DND-41 (cell line): ENCODE data around the gene DMAP1.

Experiments
- ATAC-seq: fragments of 200-7000 bp; cut with Tn5 transposase; 3 replicates; pipeline ENCODE4 v1.9.1; 2021; ENCODE audit warnings: low read depth; ENCODE audit not compliant: insufficient read depth
- DNase-seq: peaks from one replicate; pipeline ENCODE4 v3.0.0-alpha.2; 2020
- H2AFZ ChIP-seq: 2 replicates; pipeline ENCODE4 v1.6.0; 2012; ENCODE audit warnings: low read depth, low read length
- H3K27ac ChIP-seq: 2 replicates; pipeline ENCODE4 v1.5.1; 2012; ENCODE audit warnings: low read length, inconsistent platforms
- H3K27me3 ChIP-seq: fragments of 200-600 bp; sonication (generic); 2 replicates; pipeline ENCODE4 v1.6.0; 2012; ENCODE audit warnings: low read length, mild to moderate bottlenecking, inconsistent platforms; ENCODE audit not compliant: insufficient read depth, poor library complexity
- H3K36me3 ChIP-seq: 2 replicates; pipeline ENCODE4 v1.5.1; 2012; ENCODE audit warnings: low read length, inconsistent platforms; ENCODE audit not compliant: insufficient read depth
- H3K4me1 ChIP-seq: 2 replicates; pipeline ENCODE4 v1.5.1; 2012; ENCODE audit warnings: mild to moderate bottlenecking, low read length; ENCODE audit not compliant: insufficient read depth
- H3K4me2 ChIP-seq: 2 replicates; pipeline ENCODE4 v1.6.0; 2012; ENCODE audit warnings: mild to moderate bottlenecking, moderate library complexity, low read length, inconsistent platforms; ENCODE audit not compliant: insufficient read depth
- H3K4me3 ChIP-seq, 2 experiments: fragments of 200-600 bp in 1 of 2; shearing (Covaris generic) in 1 of 2; 2 replicates each; pipeline ENCODE4 v1.5.1; 2012 to 2016; ENCODE audit warnings: inconsistent platforms in 2 of 2, low read length in 2 of 2, mild to moderate bottlenecking in 2 of 2, low read depth in 1 of 2, moderate library complexity in 1 of 2
- H3K79me2 ChIP-seq: 2 replicates; pipeline ENCODE4 v1.6.0; 2012; ENCODE audit warnings: low read length, inconsistent platforms; ENCODE audit not compliant: insufficient read depth
- H3K9ac ChIP-seq: 2 replicates; pipeline ENCODE4 v1.6.0; 2012; ENCODE audit warnings: low read depth, mild to moderate bottlenecking, inconsistent platforms, low read length, moderate library complexity
- H3K9me3 ChIP-seq: 2 replicates; pipeline ENCODE4 v1.5.1; 2012; ENCODE audit warnings: low read length, moderate library complexity, mild to moderate bottlenecking, inconsistent platforms; ENCODE audit not compliant: insufficient read depth, severe bottlenecking
- H4K20me1 ChIP-seq: 2 replicates; pipeline ENCODE4 v1.6.0; 2012; ENCODE audit warnings: low read length; ENCODE audit not compliant: insufficient read depth
- CTCF ChIP-seq: IDR thresholded peaks from 2 replicates; pipeline ENCODE4 v1.5.1; 2012; ENCODE audit warnings: borderline replicate concordance, low read length, moderate library complexity, mild to moderate bottlenecking; ENCODE audit not compliant: poor library complexity, severe bottlenecking; ENCODE audit errors: extremely low read depth
- EZH2 ChIP-seq: IDR thresholded peaks from 3 replicates; pipeline ENCODE4 v1.6.1; 2012; ENCODE audit warnings: borderline replicate concordance, low read depth, mild to moderate bottlenecking, moderate library complexity, low read length, inconsistent platforms; ENCODE audit not compliant: severe bottlenecking

DMAP1 gene

GRCh38 chr1:44259090-44259489, 45.8 kb downstream of the DMAP1 start:
- Histone ChIP-seq H3K27me3 (no peaks in the 10 kb centered on the region), H3K27ac (no peak overlapping the region), H3K4me2 (no peak overlapping the region), H3K4me1 (no peaks in the 10 kb centered on the region), H3K9ac (no peak overlapping the region), H2AFZ (no peak overlapping the region), H3K9me3 (no peaks in the 10 kb centered on the region), H3K4me3 (no peak overlapping the region), H3K36me3 (peaks cover 16% of the 10 kb centered on the region; the same call in 1 of the 2 replicates), H4K20me1 (peaks cover 34% of the 10 kb centered on the region), H3K79me2 (no peaks in the 10 kb centered on the region)
- no peak for ATAC-seq
- TF ChIP-seq CTCF = no peak
- TF ChIP-seq EZH2 = no peak
- no peak for DNase-seq

- H3K4me1 ChIP-seq = no peaks in the 10 kb centered on the region
- TF ChIP-seq EZH2 (no peak), CTCF (no peak)
- H3K27me3 ChIP-seq = no peaks in the 10 kb centered on the region
- no peak overlapping the region for H3K27ac ChIP-seq
- DNase-seq (no peak), ATAC-seq (0 out of 3 replicates have a peak, but pooled peaks have one; percentile 47)
- peaks cover 38% of the 10 kb centered on the region for H4K20me1 ChIP-seq
- no peak overlapping the region for H3K9ac ChIP-seq
- H3K9me3 ChIP-seq = no peaks in the 10 kb centered on the region
- no peaks in the 10 kb centered on the region for H3K79me2 ChIP-seq
- no peak overlapping the region for H2AFZ ChIP-seq
- peaks cover 16% of the 10 kb centered on the region; the same call in 1 of the 2 replicates for H3K36me3 ChIP-seq
- no peak overlapping the region for H3K4me3 ChIP-seq
- H3K4me2 ChIP-seq = no peak overlapping the region
Observed at GRCh38 chr1:44260792-44261170, 47.5 kb downstream of the DMAP1 start.

- TF ChIP-seq EZH2 (no peak), CTCF (no peak)
- Histone ChIP-seq H3K36me3 (peaks cover 14% of the 10 kb centered on the region; the same call in 1 of the 2 replicates), H3K79me2 (no peaks in the 10 kb centered on the region), H3K9me3 (no peaks in the 10 kb centered on the region), H3K9ac (no peak overlapping the region), H3K4me3 (no peak overlapping the region), H3K27me3 (no peaks in the 10 kb centered on the region), H3K4me1 (no peaks in the 10 kb centered on the region), H3K27ac (no peak overlapping the region), H3K4me2 (no peak overlapping the region), H4K20me1 (peaks cover 41% of the 10 kb centered on the region), H2AFZ (no peak overlapping the region)
- ATAC-seq (no peak), DNase-seq (no peak)
Observed at GRCh38 chr1:44261171-44261817, 48.0 kb downstream of the DMAP1 start.
